HL-60 (cell line): ENCODE measurements around the gene MLST8.

Source experiments
- DNase-seq, 2 experiments: peaks; one replicate each; pipeline ENCODE4 v3.0.0-alpha.2; 2010 to 2020; ENCODE audit warnings: low read depth in 1 of 2, low spot score in 1 of 2
- H3K27ac ChIP-seq: fragments of 250-450 bp; sonication (Bioruptor Pico); replicated peaks from 2 replicates; pipeline ENCODE4 v1.5.1; 2020; ENCODE audit warnings: mild to moderate bottlenecking, moderate library complexity
- H3K27me3 ChIP-seq: fragments of 250-450 bp; sonication (Bioruptor Pico); 2 replicates; pipeline ENCODE4 v1.5.1; 2021; ENCODE audit warnings: mild to moderate bottlenecking, moderate library complexity; ENCODE audit not compliant: insufficient read depth, poor library complexity, severe bottlenecking
- H3K4me3 ChIP-seq: replicated peaks from 2 replicates; pipeline ENCODE4 v1.5.1; 2011; ENCODE audit warnings: mild to moderate bottlenecking, control low read depth, low read length; ENCODE audit not compliant: insufficient read depth
- GABPA ChIP-seq: IDR thresholded peaks from 2 replicates; pipeline ENCODE4 v1.6.1; 2012; ENCODE audit warnings: low read depth
- POLR2AphosphoS5 ChIP-seq: IDR thresholded peaks from 2 replicates; pipeline ENCODE4 v1.6.1; 2012; ENCODE audit warnings: low read depth
- SPI1 ChIP-seq: IDR thresholded peaks from 2 replicates; pipeline ENCODE4 v1.6.1; 2012; ENCODE audit warnings: low read depth, mild to moderate bottlenecking, borderline replicate concordance
- TF ChIP-seq, protein P1 (sequence below): IDR thresholded peaks from one replicate; pipeline ENCODE4 v1.5.1; 2011; ENCODE audit warnings: low read length, control low read depth, inconsistent platforms; ENCODE audit not compliant: insufficient read depth
- TF ChIP-seq, protein P2 (sequence below): IDR thresholded peaks from 2 replicates; pipeline ENCODE4 v1.6.1; 2012; ENCODE audit warnings: low read depth; ENCODE audit not compliant: insufficient replicate concordance

MLST8 gene

DNA sequence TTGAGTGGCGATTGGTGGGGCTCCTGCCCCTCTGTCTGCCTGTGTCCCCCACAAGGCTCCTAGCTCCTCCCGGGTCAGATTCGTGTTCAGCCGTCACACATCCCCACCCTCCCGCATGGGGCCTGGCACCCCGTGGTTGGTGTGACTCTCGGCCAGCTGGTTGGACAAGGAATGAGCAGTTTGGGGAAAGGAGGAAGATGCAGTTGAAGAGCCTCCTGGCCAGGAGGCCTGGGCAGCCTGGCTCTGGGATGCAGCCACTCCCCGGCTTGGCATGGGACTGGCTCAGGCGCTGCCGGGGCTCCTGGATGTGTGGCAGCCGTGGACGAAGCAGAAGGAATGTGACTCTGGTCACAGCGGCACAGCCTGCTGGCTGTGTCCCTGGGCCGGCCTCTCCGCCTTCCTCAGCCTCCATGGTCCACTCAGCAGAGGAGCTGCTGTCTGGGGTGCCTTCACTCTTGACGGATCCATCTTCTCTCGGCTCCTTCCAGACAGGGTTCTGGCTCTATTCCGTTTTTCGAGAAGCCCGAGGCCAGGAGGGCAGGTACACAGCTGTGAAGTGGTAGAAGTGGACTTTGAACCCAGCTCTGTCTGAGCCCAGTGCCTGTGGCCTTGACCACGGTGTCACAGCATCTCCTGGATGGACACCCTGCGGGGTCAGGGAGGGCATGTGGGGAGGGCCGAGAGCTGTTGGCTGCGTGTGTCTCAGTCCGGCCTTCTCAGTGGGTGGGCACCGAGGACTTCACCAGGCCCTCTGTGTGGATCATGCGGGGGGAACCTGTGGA is 47.6 kb upstream of the MLST8 start:
- no peak for TF ChIP-seq GABPA
- no peak for TF ChIP-seq SPI1
- TF ChIP-seq, protein P1, sequence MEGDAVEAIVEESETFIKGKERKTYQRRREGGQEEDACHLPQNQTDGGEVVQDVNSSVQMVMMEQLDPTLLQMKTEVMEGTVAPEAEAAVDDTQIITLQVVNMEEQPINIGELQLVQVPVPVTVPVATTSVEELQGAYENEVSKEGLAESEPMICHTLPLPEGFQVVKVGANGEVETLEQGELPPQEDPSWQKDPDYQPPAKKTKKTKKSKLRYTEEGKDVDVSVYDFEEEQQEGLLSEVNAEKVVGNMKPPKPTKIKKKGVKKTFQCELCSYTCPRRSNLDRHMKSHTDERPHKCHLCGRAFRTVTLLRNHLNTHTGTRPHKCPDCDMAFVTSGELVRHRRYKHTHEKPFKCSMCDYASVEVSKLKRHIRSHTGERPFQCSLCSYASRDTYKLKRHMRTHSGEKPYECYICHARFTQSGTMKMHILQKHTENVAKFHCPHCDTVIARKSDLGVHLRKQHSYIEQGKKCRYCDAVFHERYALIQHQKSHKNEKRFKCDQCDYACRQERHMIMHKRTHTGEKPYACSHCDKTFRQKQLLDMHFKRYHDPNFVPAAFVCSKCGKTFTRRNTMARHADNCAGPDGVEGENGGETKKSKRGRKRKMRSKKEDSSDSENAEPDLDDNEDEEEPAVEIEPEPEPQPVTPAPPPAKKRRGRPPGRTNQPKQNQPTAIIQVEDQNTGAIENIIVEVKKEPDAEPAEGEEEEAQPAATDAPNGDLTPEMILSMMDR = no peak
- no peak for TF ChIP-seq POLR2AphosphoS5
- TF ChIP-seq, protein P2, sequence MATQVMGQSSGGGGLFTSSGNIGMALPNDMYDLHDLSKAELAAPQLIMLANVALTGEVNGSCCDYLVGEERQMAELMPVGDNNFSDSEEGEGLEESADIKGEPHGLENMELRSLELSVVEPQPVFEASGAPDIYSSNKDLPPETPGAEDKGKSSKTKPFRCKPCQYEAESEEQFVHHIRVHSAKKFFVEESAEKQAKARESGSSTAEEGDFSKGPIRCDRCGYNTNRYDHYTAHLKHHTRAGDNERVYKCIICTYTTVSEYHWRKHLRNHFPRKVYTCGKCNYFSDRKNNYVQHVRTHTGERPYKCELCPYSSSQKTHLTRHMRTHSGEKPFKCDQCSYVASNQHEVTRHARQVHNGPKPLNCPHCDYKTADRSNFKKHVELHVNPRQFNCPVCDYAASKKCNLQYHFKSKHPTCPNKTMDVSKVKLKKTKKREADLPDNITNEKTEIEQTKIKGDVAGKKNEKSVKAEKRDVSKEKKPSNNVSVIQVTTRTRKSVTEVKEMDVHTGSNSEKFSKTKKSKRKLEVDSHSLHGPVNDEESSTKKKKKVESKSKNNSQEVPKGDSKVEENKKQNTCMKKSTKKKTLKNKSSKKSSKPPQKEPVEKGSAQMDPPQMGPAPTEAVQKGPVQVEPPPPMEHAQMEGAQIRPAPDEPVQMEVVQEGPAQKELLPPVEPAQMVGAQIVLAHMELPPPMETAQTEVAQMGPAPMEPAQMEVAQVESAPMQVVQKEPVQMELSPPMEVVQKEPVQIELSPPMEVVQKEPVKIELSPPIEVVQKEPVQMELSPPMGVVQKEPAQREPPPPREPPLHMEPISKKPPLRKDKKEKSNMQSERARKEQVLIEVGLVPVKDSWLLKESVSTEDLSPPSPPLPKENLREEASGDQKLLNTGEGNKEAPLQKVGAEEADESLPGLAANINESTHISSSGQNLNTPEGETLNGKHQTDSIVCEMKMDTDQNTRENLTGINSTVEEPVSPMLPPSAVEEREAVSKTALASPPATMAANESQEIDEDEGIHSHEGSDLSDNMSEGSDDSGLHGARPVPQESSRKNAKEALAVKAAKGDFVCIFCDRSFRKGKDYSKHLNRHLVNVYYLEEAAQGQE = no peak
- DNase-seq = no peak
- H3K27me3 ChIP-seq = no peaks in the 10 kb centered on the region
- no peak overlapping the region for H3K4me3 ChIP-seq
- H3K27ac ChIP-seq = peak overlapping the region; percentile 94

DNA sequence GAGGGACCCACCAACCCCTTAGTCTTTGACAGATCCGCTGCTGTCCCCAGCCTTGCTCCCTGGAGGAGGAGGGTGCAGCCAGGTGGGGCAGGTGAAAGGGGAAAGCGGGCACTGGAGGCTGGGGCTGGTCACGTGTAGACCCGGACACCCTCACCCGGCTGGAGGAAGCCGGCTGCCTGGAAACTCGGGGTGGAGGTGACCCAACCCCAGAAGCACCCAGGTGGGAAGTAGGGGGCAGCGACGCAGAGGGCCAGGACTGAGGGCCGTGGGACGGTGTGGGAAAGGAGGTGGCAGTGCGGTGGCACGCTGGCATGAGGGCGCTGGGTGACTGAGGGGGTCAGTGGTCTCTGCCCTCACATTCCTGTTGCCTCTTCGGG is 47.0 kb upstream of the MLST8 start:
- no peak overlapping the region for H3K27ac ChIP-seq
- H3K27me3 ChIP-seq = no peaks in the 10 kb centered on the region
- H3K4me3 ChIP-seq = no peak overlapping the region
- no peak for TF ChIP-seq SPI1
- TF ChIP-seq, protein P2 = no peak
- no peak for TF ChIP-seq GABPA
- TF ChIP-seq, protein P1 = no peak
- TF ChIP-seq POLR2AphosphoS5 = no peak
- no peak for DNase-seq

DNA sequence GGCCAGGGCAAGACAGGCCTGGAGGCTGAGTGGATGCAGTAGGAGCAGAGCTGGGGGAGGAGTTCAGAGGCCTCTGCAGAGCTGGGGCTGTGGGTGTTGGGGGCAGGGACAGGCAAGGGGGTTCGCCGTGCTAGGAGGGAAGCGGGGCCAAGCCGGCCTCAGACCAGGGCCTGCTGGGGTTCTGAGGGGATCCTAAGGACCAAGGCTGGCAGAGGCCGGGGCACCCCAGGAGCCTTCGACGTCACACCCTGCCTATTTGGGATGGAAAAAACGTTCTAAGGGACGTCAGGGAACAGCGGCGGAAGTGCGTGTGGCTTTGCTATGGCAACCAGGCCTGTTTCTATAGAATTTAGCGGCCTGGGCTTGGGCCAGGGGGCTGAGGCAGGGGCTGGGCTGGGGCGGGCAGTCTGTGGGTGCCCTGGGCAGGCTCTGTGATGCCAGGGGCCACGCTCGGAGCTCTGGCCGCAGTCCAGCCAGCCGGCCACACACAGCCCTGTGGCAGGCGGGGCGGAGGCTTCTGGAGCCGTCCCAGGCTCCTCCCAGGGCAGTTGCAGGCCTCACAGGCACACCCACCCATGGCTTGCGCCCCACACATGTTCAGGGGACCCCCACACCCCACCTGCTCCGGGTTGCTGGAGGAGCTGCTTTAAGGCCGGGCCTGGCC is 45.9 kb upstream of the MLST8 start:
- Histone ChIP-seq H3K27ac (no peak overlapping the region), H3K4me3 (no peak overlapping the region), H3K27me3 (no peaks in the 10 kb centered on the region)
- no peak for DNase-seq
- TF ChIP-seq, protein P2 = no peak
- TF ChIP-seq GABPA = no peak
- no peak for TF ChIP-seq POLR2AphosphoS5
- TF ChIP-seq SPI1 = no peak
- TF ChIP-seq, protein P1 = no peak
